Kidney (tissue), 14 donors: ENCODE results near the gene TMEM200C. TPM values are rescaled to one million over a fixed set of nuclear protein-coding genes. Genes with fewer than 3 reads are reported as not detected.

Experiments used
- DNase-seq, 5 donors: peaks; one replicate each; pipeline ENCODE4 v3.0.0-alpha.2; 2013 to 2020
- FAIRE-seq: peaks from 2 replicates; lab custom pipeline; 2012; peaks lifted over from hg19 to GRCh38; lab: Jason Lieb, UNC
- H3K27ac ChIP-seq, 2 donors: one replicate each; pipeline ENCODE4 v1.7.0; 2013; ENCODE audit warnings: low read depth in 2 of 2, low read length in 2 of 2, inconsistent platforms in 1 of 2
- H3K27me3 ChIP-seq: one replicate; pipeline ENCODE4 v1.7.1; 2013; ENCODE audit warnings: low read length, inconsistent platforms; ENCODE audit not compliant: control insufficient read depth, insufficient read depth
- H3K36me3 ChIP-seq, 3 donors: one replicate each; pipeline versions ENCODE4 v1.7.0 to v1.7.1; 2013; ENCODE audit warnings: low read length in 3 of 3, control low read depth in 1 of 3, inconsistent platforms in 1 of 3; ENCODE audit not compliant: insufficient read depth in 3 of 3, control insufficient read depth in 2 of 3
- H3K4me1 ChIP-seq, 3 donors: one replicate each; pipeline versions ENCODE4 v1.7.0 to v1.7.1; 2013; ENCODE audit warnings: low read length in 3 of 3, inconsistent platforms in 1 of 3, low read depth in 1 of 3; ENCODE audit not compliant: control insufficient read depth in 2 of 3, insufficient read depth in 2 of 3
- H3K4me3 ChIP-seq, 3 donors: one replicate each; pipeline versions ENCODE4 v1.7.0 to v1.8.1; 2013; ENCODE audit warnings: low read length in 3 of 3, control low read depth in 1 of 3, inconsistent platforms in 1 of 3
- H3K9ac ChIP-seq, 3 donors: one replicate each; pipeline versions ENCODE4 v1.7.0 to v1.7.1; 2013; ENCODE audit warnings: low read length in 3 of 3, control low read depth in 1 of 3, inconsistent platforms in 1 of 3
- H3K9me3 ChIP-seq, 3 donors: one replicate each; pipeline versions ENCODE4 v1.7.0 to v1.7.1; 2013; ENCODE audit warnings: low read length in 3 of 3, control low read depth in 1 of 3, inconsistent platforms in 1 of 3; ENCODE audit not compliant: control insufficient read depth in 2 of 3, insufficient read depth in 1 of 3
- intact Hi-C: fragments of 100-400 bp; cut with DNase I; formaldehyde crosslinking; loops from one replicate; pipeline ENCODE4 v1.11.1; 2022
- polyA plus RNA-seq: library from polyadenylated mRNA; stranded (reverse); fragments of 350-450 nt; fragmentation: Illumina TruSeq; extraction: RNeasy Lipid Tissue Mini Kit (QIAGEN cat#74804); gene quantifications from one replicate; pipeline ENCODE4 v1.2.3, GENCODE V29; 2014; ENCODE audit warnings: low read depth, low replicate concordance; ENCODE audit not compliant: insufficient read depth
- total RNA-seq: library from RNA; stranded (reverse); fragmentation: NEBNext Ultra II Directional; extraction: Animal tissue kit (Norgen Biotek cat#: 25700); gene quantifications from one replicate; pipeline ENCODE4 v1.2.1, GENCODE V29; 2021
- TF ChIP-seq, protein P1 (sequence below): IDR thresholded peaks from 3 replicates; pipeline ENCODE4 v1.5.1; 2012; ENCODE audit warnings: mild to moderate bottlenecking, moderate library complexity, borderline replicate concordance; ENCODE audit not compliant: insufficient read depth; ENCODE audit errors: extremely low read depth
- donor health status: control.
- donor health status: control.
- donor health status: control.
- donor health status: control.
- donor health status: control.
- donor health status: DM: yes; HTN: yes; CAD: no.
- donor health status: Normal renal cell carcinoma (clear cell type).

Gene TMEM200C
- total and polyA plus RNA-seq, 2 donors from 2014 or later = 0.31 to 2.1 TPM

DNA sequence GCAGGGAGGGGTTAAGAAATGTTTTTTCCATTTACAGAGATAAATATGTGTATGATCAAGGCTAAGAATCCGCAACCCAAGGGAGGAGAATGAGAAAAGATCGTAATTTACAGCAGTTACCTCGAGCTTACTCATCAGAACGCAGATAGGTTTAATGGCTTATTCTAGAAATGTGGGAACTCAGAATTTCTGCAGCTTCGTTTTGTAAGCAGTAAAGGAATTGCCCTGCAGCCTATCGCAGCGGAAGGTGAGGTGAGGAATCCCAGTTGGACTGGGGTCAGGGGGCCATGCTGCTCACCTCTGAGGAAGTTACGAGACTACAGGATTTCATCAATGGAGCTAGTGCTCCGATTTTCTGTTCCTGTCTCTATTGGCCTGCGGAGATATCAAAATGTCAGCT is 8.1 kb upstream of the TMEM200C start:
- H3K9me3 ChIP-seq = no peaks in the 10 kb centered on the region
- peaks cover 2% of the 10 kb centered on the region for H3K27me3 ChIP-seq
- no peak overlapping the region for H3K27ac ChIP-seq
- H3K9ac ChIP-seq = no peak overlapping the region
- intact Hi-C loops = no loop called here
- H3K36me3 ChIP-seq = no peaks in the 10 kb centered on the region
- TF ChIP-seq, protein P1, sequence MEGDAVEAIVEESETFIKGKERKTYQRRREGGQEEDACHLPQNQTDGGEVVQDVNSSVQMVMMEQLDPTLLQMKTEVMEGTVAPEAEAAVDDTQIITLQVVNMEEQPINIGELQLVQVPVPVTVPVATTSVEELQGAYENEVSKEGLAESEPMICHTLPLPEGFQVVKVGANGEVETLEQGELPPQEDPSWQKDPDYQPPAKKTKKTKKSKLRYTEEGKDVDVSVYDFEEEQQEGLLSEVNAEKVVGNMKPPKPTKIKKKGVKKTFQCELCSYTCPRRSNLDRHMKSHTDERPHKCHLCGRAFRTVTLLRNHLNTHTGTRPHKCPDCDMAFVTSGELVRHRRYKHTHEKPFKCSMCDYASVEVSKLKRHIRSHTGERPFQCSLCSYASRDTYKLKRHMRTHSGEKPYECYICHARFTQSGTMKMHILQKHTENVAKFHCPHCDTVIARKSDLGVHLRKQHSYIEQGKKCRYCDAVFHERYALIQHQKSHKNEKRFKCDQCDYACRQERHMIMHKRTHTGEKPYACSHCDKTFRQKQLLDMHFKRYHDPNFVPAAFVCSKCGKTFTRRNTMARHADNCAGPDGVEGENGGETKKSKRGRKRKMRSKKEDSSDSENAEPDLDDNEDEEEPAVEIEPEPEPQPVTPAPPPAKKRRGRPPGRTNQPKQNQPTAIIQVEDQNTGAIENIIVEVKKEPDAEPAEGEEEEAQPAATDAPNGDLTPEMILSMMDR = no peak
- DNase-seq (no peak), FAIRE-seq (no peak)
- H3K4me3 ChIP-seq = no peak overlapping the region
- H3K4me1 ChIP-seq = no peaks in the 10 kb centered on the region

DNA sequence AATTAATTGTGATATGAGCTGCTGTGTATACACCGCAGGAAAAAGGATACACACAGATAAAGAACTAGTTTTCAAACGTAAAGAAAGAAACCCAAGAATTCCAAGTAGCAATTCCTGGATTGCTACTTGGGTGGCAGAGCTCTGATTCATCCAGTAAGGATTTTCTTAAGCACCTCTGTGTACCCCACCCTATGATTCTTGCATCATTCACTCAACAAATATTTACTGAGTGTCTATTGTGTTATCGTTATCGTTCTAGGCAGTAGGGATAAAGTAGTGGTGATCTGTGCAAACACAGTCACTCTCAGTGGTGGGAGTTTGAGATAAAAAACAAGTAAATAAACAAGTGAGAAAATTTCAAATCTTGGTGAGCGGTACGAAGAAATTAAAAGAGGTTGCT is 4.9 kb upstream of the TMEM200C start:
- Histone ChIP-seq H3K4me3 (no peak overlapping the region), H3K27me3 (peaks cover 10% of the 10 kb centered on the region), H3K9me3 (no peaks in the 10 kb centered on the region), H3K9ac (no peak overlapping the region), H3K27ac (no peak overlapping the region), H3K4me1 (no peaks in the 10 kb centered on the region), H3K36me3 (no peaks in the 10 kb centered on the region)
- FAIRE-seq = no peak
- TF ChIP-seq, protein P1 = no peak
- no peak for DNase-seq
- intact Hi-C loops = no loop called here

DNA sequence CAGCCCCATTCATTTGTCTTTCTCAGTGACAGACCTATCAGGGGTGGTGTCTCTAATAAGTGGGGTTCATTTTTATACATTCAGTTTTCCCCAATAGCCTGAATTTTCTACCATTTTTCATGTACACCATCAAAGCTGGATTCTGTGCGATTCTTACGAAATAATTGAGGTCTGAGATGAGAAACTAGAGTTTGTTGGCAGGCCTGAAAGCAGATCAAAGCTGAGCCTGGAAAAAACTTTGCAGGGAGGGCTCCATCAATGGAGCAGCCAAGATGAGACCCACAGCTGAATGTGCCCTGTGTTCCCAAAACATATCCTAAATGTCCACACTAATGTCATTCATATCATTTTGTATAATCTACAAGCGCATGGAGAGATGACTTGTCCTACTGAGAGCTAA is 4.5 kb upstream of the TMEM200C start:
- FAIRE-seq (no peak), DNase-seq (no peak)
- intact Hi-C loops = no loop called here
- no peaks in the 10 kb centered on the region for H3K9me3 ChIP-seq
- H3K9ac ChIP-seq = no peak overlapping the region
- no peaks in the 10 kb centered on the region for H3K4me1 ChIP-seq
- H3K27me3 ChIP-seq = peaks cover 10% of the 10 kb centered on the region
- H3K27ac ChIP-seq = no peak overlapping the region
- no peaks in the 10 kb centered on the region for H3K36me3 ChIP-seq
- TF ChIP-seq, protein P1 = no peak
- H3K4me3 ChIP-seq = no peak overlapping the region
